Measurements from ENCODE around the gene PSMG4.
A peak's percentile ranks its signal among the peaks of the same experiment; 100 is the strongest.

The PSMG4 gene, protein sequence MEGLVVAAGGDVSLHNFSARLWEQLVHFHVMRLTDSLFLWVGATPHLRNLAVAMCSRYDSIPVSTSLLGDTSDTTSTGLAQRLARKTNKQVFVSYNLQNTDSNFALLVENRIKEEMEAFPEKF

DNA sequence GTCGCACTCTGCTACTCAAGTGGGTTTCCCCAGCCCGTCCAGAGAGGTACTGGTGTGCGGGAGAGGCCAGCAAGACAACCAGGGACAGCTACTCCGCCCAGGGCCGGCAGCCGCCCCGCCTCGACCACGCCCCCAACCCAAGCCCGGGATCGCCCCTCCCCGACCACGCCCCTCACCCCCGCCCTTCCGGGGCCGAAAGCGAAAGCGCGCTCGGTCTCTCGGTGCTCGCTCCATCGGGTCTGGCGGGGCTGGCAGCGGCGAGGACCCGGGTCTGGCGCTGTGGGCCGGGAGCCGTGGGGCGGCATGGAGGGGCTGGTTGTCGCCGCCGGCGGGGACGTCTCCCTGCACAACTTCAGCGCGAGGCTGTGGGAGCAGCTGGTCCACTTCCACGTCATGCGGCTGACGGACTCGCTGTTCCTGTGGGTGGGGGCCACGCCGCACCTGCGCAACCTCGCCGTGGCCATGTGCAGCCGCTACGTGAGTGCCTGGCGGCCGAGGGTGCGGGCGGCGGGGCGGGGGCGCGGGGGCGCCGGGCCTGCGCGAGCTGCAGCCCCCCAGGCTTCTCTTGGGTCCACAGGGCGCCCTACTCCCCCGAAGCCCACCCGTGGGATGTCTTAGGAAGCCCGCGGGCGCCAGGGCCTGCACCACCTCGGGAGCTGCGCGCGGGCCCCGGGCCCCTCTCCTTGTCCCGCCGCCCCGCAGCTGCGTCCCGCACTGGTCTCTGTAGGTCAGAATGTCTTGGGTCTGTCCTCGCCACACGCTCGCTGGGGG lies at the start of gene PSMG4:
Gene PSMG4, plus strand, starts transcription at position 228 of the 771 bp plus-strand sequence. Its CDS starts 76 bp downstream, at position 304.
- Mint-ChIP-seq H3K9me3 (no peaks in the 10 kb centered on the region), H3K4me3 (peak within 1 kb of the TSS; percentile 99), H3K27me3 (no peaks in the 10 kb centered on the region), H3K4me1 (peaks cover 39% of the 10 kb centered on the region), H3K36me3 (peaks cover 4% of the 10 kb centered on the region), H3K27ac (peak within 1 kb of the TSS; percentile 99)

DNA sequence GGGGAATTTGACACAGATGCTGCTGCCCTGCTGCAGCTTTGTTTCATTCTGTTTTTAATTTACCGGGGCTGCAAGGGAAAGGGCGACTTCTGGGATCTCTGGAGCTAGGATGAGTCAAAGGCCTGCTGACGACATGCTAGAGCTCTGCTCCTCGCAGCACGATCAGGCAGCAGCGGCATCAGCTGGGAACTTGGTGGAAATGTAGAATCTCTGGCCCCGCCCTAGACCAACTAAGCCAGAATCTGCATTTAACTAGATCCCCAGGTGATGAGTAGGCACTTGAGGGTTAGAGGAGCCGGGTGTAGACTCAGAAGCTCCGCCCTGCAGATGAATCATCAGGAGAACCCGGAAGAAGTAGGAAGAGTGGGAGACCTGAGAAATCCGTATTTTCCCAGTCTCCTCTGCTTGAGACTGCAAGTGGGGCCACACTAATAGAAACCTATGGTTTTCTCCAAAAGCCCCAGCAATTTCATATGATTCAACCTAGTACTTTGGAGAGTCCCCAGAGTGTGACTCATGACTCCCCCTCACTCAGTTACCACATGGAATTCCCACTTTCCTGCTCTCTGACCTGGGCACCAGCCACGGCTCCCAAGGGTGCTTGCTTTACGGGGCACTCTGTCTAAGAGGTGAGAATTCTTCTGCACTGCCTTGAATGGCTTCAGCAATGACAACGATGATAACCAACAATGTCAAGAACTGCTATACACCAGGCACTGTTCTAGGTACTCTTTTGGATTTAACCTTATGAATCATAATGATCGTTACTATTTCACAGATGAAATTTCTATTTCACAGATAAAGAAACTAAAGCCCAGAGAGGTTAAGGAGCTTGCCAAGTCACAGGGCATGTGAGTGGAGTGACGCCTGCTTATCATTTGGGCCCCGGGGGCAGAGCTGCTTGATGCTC lies 49.4 kb upstream of the PSMG4 start:
- Mint-ChIP-seq H3K4me1 (peaks cover 20% of the 10 kb centered on the region), H3K9me3 (peaks cover 5% of the 10 kb centered on the region), H3K4me3 (no peak overlapping the region), H3K36me3 (peaks cover 2% of the 10 kb centered on the region), H3K27ac (peak overlapping the region; percentile 90), H3K27me3 (peaks cover 15% of the 10 kb centered on the region)

DNA sequence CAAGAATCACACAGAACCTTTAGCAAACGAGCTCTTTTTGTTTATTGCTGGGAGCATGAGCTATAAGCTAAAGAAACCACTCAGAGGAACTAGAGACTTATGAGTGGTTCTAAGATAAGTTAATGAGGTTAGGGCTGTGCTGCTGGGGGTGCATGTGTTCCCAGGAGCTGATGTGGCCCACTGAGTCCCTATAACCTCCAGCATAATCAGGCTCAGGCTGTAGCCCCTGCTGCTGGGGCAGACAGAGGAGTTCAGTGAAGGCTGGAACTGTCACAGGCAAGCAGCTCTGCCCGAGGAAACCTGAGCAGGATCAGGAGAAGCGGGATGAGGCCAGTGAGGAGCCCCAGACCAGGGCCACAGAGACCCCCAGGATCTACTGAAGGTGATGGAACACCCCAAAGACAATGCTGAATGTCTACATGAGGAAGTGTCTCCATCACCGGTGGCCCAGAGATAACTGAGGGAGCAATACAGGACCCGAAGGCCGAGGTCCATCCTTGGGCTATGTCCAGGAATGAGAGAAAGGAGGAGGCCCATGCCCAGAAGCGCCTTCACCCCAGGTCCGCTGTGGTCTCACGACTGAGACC lies 48.6 kb upstream of the PSMG4 start:
- Mint-ChIP-seq H3K4me1 (peaks cover 20% of the 10 kb centered on the region), H3K27ac (peak overlapping the region; percentile 90), H3K9me3 (no peaks in the 10 kb centered on the region), H3K36me3 (peaks cover 2% of the 10 kb centered on the region), H3K27me3 (peaks cover 15% of the 10 kb centered on the region), H3K4me3 (no peak overlapping the region)

DNA sequence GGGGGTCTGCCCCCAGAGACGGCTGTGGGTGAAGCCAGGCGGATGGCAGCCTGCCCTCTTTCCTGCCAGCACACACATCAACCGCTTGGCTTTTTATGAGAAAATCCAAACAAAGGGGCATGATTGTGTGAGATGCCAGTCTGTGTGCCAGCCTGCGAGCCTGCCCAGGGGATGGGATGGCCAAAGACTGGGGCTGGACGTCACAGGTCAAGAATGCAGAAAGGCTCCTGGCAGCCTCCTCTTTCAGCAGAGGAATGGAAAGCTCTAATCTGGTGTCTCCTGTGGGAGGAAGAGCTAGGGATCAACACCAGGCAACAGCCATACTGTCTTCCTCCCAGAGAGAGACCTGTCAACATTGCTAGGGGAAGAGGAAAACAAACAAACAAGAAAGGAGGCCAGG lies 47.1 kb upstream of the PSMG4 start:
- H3K36me3 Mint-ChIP-seq = no peaks in the 10 kb centered on the region
- H3K27ac Mint-ChIP-seq = no peak overlapping the region
- H3K4me3 Mint-ChIP-seq = no peak overlapping the region
- no peaks in the 10 kb centered on the region for H3K9me3 Mint-ChIP-seq
- H3K4me1 Mint-ChIP-seq = peaks cover 20% of the 10 kb centered on the region
- peaks cover 16% of the 10 kb centered on the region for H3K27me3 Mint-ChIP-seq

DNA sequence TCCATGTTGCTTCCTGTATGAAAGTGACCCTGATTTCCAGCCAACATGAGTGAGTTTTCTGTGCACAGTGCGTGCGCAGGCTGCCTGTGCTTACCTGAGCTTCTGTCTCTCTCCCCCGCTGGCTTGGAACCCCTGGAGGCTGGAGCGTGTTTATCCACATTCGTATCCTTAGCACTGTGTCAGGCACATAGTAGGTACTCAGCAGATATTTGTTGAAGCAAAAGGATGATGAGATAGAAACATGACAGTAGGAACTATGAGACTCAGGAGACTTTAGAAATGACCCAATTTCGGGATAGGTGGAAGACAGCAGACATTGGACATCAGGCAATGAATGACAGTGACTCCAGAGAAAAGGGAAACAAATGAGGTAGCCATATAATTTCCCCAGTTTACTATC lies 46.5 kb upstream of the PSMG4 start:
- peaks cover 20% of the 10 kb centered on the region for H3K4me1 Mint-ChIP-seq
- no peak overlapping the region for H3K4me3 Mint-ChIP-seq
- no peak overlapping the region for H3K27ac Mint-ChIP-seq
- H3K27me3 Mint-ChIP-seq = peaks cover 14% of the 10 kb centered on the region
- H3K36me3 Mint-ChIP-seq = no peaks in the 10 kb centered on the region
- H3K9me3 Mint-ChIP-seq = no peaks in the 10 kb centered on the region

DNA sequence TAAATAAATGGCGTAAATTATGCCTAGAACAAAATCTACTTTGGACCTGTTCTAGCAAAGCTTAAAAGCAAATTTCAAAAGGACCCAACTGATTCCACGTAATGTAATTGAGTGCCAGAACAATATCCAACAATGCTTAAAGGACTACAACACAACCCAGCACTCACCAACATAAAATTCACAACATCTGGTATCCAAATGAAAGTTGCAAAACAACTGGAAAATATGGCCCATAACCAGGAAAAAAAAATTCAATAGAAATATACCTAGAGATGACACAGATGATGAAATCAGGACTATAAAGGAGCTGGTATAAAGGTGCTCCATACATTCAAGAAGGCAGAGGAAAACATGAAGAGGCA lies 45.4 kb upstream of the PSMG4 start:
- Mint-ChIP-seq H3K4me1 (peaks cover 19% of the 10 kb centered on the region), H3K27ac (no peak overlapping the region), H3K9me3 (no peaks in the 10 kb centered on the region), H3K36me3 (no peaks in the 10 kb centered on the region), H3K4me3 (no peak overlapping the region), H3K27me3 (peaks cover 19% of the 10 kb centered on the region)

DNA sequence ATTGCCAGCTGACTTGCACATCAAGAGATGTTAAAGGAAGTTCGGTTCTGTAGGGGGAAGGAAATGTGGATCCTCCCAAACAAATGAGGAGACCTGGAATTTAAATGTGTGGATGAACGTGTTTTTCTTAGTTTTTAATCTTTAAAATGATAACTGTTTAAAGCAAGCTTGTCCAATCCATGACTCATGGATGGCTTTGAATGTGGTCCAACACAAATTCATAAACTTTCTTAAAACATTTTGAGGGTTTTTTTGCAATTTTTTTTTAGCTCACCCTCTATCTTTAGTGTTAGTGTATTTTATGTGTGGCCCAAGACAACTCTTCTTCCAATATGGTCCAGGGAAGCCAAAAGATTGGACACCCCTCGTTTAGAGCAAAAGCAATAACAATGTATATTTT lies 43.8 kb upstream of the PSMG4 start:
- no peak overlapping the region for H3K4me3 Mint-ChIP-seq
- H3K9me3 Mint-ChIP-seq = no peaks in the 10 kb centered on the region
- no peak overlapping the region for H3K27ac Mint-ChIP-seq
- H3K4me1 Mint-ChIP-seq = peaks cover 4% of the 10 kb centered on the region
- H3K27me3 Mint-ChIP-seq = peaks cover 16% of the 10 kb centered on the region
- no peaks in the 10 kb centered on the region for H3K36me3 Mint-ChIP-seq

DNA sequence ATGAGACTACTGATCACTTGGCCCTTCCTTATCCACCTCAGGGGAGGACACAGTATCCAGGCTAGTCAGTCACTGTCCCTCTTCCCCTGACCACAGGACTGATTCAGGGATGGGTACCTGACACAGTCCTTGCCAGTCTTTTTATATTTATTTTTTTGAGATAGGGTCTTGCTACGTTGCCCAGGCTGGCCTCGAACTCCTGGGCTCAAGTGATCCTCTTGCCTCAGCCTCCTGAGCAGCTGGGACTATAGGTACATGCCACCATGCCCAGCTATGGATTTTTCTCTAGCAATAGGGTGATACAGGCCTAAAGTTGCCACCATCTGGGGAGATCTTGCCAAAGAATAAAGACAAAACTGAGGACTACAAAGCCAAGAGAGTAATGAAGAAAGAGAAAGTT lies 41.5 kb upstream of the PSMG4 start:
- H3K4me1 Mint-ChIP-seq = no peaks in the 10 kb centered on the region
- no peaks in the 10 kb centered on the region for H3K36me3 Mint-ChIP-seq
- peaks cover 20% of the 10 kb centered on the region for H3K27me3 Mint-ChIP-seq
- no peak overlapping the region for H3K4me3 Mint-ChIP-seq
- no peak overlapping the region for H3K27ac Mint-ChIP-seq
- H3K9me3 Mint-ChIP-seq = no peaks in the 10 kb centered on the region

DNA sequence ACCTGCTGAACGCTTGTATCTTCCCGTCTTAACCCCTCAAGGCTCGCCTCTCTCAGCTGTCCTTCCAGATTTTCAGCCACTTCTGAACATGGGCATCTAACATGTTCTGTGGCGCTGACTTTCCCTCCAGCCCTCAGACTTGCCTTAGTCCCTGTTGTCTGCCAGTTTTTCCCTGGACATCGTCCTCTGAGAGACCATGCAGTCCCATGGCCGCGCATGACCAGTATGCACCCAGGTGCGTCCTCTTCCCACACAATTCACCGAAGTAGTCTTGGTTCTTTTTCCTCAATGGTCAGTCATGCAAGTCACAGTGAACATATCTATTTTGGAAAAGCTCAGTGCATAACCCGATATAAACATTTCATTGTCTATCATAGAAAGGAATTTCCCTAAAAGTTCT lies 40.5 kb upstream of the PSMG4 start:
- Mint-ChIP-seq H3K4me1 (no peaks in the 10 kb centered on the region), H3K9me3 (no peaks in the 10 kb centered on the region), H3K4me3 (no peak overlapping the region), H3K27ac (no peak overlapping the region), H3K27me3 (peaks cover 18% of the 10 kb centered on the region), H3K36me3 (no peaks in the 10 kb centered on the region)

DNA sequence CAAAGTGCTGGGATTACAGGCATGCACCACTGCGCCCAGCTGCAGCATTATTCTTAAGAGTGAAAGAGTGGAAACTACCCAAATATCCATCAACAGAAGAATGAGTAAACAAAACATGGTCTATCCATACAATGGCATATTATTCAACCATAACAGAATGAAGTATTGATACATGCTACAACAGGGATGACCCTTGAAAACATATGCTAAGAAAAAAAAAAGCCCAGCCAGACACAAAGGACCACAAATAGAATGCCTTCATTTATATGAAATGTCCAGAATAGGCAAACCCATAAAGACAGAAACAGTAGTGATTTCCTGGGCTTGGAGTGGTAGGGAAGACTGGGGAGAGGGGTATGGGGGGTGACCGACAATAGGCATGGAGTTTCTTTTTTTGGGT lies 38.4 kb upstream of the PSMG4 start:
- no peak overlapping the region for H3K27ac Mint-ChIP-seq
- H3K36me3 Mint-ChIP-seq = no peaks in the 10 kb centered on the region
- no peak overlapping the region for H3K4me3 Mint-ChIP-seq
- H3K27me3 Mint-ChIP-seq = peaks cover 22% of the 10 kb centered on the region
- no peaks in the 10 kb centered on the region for H3K4me1 Mint-ChIP-seq
- no peaks in the 10 kb centered on the region for H3K9me3 Mint-ChIP-seq

DNA sequence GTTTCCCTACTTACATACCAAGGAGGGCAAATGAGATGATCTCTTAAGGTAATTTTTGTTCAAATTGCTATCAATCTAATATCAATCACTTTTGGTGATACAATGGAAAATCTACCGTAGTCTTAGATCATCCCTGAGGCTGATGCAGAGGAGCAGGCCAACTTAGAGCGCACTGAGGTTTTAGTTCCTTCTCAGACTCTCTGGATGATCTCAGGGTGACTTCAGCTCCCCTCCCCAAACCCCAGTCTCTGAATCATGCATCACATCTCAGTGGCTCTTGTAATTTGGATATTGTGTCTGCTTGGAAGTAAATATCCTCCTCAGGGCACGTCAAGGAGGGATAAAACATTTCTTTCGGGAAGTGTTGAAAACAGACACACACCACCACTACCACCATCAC lies 37.2 kb upstream of the PSMG4 start:
- Mint-ChIP-seq H3K4me3 (no peak overlapping the region), H3K4me1 (no peaks in the 10 kb centered on the region), H3K36me3 (no peaks in the 10 kb centered on the region), H3K9me3 (no peaks in the 10 kb centered on the region), H3K27me3 (peaks cover 28% of the 10 kb centered on the region), H3K27ac (no peak overlapping the region)

DNA sequence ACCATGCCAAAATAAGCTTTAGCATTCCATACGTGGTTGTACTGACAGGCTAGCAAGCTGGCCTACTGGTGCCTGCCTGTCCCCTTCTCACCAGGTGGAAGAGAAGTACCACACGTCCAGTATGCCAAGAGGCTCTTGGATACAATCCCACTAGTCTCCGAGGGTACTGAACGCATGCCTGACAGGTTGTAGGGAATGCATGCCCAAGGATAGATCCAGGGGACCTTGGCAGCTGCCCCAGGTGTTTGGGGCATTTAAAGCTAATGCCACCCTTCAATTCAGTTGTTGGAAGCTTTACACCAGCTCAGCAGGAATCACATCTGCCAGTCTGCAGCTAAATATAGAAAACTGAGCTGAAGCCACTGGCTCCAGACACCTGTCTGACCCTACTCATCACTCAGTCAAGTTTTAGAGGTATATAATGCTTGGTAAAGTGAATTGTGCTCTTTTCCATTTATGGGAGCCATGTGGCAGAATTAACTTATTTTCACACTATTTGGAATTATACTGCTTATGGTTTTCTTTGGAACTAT lies 36.2 kb upstream of the PSMG4 start:
- H3K9me3 Mint-ChIP-seq = no peaks in the 10 kb centered on the region
- peaks cover 3% of the 10 kb centered on the region for H3K4me1 Mint-ChIP-seq
- no peak overlapping the region for H3K27ac Mint-ChIP-seq
- no peak overlapping the region for H3K4me3 Mint-ChIP-seq
- peaks cover 29% of the 10 kb centered on the region for H3K27me3 Mint-ChIP-seq
- no peaks in the 10 kb centered on the region for H3K36me3 Mint-ChIP-seq

DNA sequence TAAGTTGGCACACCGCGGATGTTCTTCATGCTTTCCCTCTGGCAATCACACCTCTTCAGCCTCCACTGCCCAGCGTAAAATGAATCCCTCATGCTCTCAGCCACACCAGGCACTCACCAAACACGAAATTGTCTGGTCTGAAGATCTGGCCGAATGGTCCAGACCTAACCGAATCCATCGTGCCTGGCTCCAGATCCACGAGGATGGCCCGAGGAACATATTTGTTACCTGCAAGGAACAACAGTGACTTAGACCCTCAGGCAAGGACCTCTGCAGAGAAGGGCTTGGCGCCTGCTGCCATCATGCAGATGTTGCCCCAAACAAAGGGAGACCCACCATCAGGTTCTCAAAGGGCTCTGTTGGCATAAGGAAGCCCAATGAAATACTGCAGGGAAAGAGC lies 32.7 kb upstream of the PSMG4 start:
- peaks cover 45% of the 10 kb centered on the region for H3K27me3 Mint-ChIP-seq
- H3K4me1 Mint-ChIP-seq = peaks cover 33% of the 10 kb centered on the region
- no peaks in the 10 kb centered on the region for H3K9me3 Mint-ChIP-seq
- H3K36me3 Mint-ChIP-seq = no peaks in the 10 kb centered on the region
- H3K4me3 Mint-ChIP-seq = no peak overlapping the region
- no peak overlapping the region for H3K27ac Mint-ChIP-seq

DNA sequence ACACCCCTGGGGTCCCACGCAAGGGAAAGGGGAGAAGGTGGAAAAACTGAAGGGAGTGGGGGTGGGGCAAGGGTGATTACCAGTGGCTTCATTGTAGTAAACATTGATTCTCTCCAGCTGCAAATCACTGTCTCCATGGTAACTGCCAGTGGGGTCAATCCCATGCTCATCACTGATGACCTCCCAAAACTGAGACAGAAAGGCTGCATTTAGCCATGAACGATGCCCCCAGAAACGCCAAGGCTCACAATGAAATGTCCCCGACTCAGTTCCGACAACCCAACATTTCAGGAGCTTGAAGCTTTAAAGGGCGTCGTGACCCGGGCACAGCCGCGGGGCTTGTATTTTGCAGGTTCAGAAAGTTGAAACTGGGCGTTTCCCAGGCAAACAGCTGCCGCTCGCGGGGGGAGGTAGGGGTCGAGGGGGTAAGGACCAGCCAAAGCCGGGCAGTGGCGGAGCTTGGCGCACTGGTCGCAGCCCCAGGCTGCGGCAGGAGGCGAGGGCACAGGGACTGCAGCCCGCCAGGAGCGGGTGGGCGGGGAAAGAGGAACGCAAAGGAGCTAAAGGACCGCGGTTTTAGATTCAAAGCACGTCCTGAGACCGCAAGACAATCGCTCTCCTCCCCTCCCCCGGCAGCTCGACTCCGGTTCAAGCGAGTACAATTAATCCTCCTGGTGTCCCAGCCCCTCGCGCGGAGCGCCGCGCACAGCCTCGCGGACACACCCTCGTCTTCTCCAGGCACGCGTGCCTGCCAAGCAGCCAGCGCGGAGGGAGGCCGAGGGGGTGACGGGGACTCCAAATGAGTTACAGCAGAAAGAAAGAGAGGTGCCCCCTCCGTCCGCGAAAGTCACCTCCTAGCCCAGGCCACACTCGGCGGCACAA lies 32.0 kb upstream of the PSMG4 start:
- Mint-ChIP-seq H3K4me1 (peaks cover 38% of the 10 kb centered on the region), H3K27ac (no peak overlapping the region), H3K4me3 (peak overlapping the region; percentile 79), H3K9me3 (no peaks in the 10 kb centered on the region), H3K36me3 (no peaks in the 10 kb centered on the region), H3K27me3 (peaks cover 48% of the 10 kb centered on the region)

Measured in activated naive CD4-positive, alpha-beta T cell treated with anti-CD3 and anti-CD28 coated beads, Interleukin-2, amount 50 U/mL, for 24 hours (primary cell).